ENCODE results near the gene ZFP69B.

The ZFP69B gene

DNA sequence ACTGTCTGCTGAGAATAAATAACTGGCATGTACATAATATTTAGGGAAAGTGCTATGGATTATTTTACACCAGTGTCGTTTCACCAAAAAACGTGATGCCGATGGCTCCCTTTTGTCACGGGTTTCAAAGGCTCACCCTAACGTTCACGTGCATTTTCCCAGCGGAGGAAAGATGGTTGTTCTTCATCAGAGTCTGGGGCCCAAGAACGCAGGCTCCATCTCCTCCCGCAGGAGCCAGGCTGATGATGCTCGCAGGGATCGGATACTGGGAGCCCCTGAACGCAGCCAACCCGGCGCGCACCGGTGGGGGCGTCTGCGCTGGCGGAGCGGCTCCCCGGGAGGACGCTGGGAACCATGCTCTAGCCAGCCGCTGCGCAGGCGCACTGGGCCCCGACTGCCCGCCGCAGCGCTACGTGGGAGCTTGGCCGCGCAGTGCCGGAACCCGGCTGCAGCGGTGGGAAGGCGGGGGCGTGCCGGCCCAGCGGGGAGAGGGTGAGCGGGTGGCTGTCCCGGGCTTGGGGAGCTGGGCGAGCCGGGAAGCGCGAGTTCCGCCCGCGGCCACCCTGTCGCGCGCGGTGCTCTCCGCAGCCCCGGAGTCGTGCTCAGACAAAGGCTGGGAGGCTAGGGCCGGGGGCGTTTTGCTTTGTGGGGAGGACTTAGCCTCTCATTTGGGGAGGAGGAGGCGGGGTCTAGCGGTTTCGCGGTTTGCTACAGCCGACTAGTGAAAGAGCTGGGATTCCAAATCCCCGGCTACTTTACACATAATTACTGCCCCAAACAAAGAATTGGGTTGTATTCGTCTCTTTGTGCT, at the start of gene ZFP69B:
TSS of gene ZFP69B (plus strand) at position 793 of the 811 bp plus-strand sequence. CDS start 486 bp downstream, outside the sequence.
- DNase-seq (ENCODE audit: low spot score), result peak; percentile 87

DNA sequence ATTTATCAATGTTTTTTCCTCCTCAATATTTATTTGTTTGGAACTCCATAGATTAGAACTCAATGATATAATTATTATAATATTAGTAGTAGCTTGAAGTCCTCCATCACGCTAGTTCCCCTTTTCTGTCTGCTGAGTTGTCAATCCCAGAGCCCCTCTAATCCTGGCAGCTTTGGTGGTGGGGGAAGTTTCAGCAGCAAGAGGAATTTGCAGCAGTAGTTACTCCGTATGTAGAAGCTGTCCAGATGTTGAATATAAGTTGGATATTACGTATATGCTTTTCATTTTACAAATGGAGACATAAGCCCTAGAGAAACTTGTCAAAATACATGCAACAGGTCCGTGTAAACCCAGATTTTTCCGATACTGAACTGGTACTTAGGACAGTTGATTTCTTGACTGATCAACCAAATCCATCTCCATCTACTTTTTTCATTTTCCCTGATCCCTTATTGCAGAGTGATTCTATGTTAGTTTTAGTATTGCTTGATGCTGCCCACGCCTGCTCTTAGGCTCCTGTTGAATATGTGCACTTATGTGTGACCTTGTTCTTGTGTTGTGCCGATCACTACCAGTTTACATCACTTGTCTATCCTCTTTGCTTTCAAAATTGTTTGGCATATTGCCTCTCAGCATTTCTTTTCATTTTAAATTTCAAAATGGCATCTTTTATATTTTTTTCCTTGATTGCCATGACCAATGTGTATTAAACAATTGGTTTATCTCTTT, 48.6 kb upstream of the ZFP69B start:
- DNase-seq (ENCODE audit: low spot score), result no peak

GRCh38 chr1:40404670-40405462, 45.4 kb upstream of the ZFP69B start:
- DNase-seq (ENCODE audit: low spot score), result peak; percentile 76

GRCh38 chr1:40405812-40406211, 44.5 kb upstream of the ZFP69B start:
- DNase-seq (ENCODE audit: low spot score), result no peak

DNA sequence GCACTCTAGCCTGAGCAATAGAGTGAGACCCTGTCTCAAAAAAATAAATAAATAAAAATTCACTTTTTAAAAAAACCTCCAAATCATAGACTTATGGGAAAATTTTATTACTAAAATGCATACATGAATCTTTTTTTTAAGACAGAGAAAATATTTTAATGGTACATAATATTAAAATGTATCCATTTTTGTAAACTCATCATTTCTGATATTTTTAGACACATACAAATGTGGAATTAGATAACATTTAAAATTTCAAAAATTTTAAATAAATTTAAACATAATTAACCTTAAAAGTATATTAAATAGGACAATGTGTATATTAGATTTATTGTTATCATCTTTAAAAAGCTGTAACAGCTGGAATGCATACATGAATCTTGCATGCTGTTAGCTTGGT, 42.8 kb upstream of the ZFP69B start:
- no peak for DNase-seq (ENCODE audit: low spot score)

DNA sequence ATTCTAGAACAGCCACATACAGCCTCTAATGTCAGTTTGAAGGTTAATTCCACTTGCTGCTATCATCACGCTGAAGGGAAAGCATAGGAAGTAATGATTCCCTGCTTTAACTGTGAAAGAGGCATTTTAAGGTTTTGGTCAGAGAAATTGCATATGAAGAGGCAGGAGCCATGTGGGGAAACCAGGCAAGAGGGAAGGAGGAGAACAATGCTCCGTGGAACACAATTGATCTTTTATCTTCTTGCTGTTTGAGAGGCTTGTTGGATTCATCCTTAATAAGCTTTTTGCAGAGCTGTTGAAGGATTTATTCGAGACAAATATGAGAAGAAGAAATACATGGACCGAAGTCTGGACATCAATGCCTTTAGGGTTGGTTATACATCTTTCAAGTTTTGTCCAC, 40.8 kb upstream of the ZFP69B start:
- peak; percentile 74 for DNase-seq (ENCODE audit: low spot score)

DNA sequence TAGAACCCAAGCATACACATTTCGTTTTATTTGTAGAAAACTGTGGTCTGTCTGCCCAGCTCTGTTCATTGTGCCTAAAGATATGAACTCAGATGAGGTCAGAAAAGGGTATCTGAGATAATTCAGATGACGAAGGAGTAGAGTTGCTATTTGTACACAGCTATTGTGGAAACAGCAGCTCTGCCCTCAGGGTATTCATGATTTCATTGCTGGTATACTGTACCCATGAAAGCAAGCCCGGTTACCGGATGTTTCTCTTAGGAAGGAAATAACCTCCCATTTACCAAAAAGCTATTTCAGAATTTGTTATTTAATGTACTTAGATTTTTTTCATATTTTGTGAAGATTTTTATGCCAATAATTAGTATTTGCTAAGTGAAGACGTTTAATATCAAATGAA, 39.0 kb upstream of the ZFP69B start:
- DNase-seq (ENCODE audit: low spot score), result no peak

DNA sequence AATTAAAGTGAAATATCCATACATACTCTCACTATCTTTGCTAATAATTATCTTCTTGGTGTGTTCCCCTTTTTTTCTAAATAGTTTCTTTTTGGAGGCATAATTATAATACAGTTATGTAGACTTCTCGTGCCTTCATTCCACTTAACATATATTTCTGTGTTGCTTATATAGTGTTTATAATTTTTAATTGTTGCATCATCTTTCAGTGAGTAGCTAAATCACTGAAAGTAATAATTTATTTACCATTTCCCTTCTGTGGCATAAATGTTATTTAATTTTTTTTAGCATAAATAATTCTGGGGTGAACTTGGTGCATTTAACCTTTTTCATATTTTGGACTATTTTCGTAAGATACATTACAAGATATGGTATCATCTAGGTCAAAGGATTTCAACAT, 38.4 kb upstream of the ZFP69B start:
- DNase-seq (ENCODE audit: low spot score), result no peak

DNA sequence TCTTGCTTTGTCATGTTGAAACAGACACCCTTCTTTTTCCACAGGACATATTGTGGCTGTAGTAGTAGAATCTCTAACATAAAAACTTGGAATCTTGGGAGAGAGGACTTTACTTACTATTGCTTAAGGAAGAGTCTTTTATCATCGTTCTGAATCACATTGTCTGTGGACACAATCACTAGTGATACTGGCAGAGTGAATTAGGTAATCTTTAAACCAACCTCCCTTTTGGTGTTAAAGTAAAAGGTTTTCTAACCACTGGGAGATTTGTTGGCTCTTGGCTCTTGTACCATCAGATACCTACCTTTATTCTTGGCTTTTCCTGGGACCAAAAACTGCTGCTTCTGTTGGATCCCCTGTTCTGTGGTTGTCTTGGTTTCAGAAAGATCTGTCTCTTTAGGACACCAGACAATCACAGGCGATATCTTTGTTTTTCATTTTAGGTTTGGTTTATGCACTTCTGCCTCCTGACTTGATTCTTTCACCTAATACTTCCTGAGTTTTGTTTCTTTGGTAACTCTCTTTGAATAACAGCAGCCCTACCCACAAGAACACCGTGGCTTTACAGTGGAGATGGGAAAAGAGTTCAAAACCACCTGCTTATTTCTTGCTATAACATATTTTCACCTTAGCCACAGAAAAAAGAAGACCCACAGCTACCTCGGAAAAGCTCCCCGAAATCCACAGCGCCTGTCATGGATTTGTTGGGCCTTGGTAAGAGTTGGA, 36.6 kb upstream of the ZFP69B start:
- no peak for DNase-seq (ENCODE audit: low spot score)

DNA sequence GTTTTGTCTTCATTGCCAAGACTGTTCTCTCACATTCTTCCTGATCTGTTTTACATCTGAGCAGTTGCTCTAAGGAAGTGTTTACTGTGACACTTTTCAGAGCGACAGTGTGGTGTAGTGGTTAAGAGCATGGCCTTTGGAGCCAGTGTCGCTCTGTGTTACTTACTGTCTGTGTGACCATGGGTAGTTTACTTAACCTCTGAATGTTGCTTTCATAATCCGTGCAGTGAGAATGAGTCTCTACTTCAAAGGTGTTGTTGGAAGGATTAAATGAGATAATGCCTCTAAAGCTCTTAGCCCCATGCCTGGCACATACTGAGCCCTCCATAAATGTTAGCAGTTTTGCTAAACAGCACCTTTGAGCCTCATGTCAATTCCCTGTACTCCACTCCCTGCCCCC, 35.9 kb upstream of the ZFP69B start:
- no peak for DNase-seq (ENCODE audit: low spot score)

- DNase-seq (ENCODE audit: low spot score), result no peak
Observed at GRCh38 chr1:40416709-40417108, 33.6 kb upstream of the ZFP69B start.

GRCh38 chr1:40421431-40422384, 28.6 kb upstream of the ZFP69B start:
- peak; percentile 80 for DNase-seq (ENCODE audit: low spot score)

DNA sequence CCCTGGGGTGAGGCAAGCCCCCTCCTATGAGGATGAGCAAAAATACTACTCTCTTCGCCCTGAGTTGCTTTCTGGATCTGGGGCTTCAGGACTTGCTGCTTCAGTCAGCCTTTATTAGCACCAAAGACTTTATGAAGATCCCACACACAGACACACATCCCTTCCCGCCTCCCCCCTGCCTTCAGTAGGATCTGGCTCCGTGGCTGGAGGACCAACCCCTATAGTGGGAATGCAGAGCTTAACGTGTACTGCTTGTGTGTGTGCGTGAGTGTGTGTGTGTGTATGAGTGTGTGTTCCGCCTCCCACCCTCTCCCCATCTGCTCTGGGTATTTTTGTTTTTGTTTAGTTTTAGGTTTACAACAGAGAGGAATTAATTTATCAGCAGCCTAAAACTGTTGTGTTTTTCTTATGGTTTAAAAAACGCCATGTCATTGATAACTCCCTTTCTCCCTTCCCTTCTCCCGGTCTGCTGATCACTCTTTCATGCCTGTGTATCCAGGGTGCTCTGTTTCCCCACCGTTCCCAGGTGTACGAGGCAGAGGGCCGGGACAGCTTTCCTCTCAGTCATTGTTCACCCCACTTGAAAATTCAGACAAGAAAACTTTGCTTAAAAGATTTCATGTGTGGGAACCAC, 27.5 kb upstream of the ZFP69B start:
- DNase-seq (ENCODE audit: low spot score), result no peak

DNA sequence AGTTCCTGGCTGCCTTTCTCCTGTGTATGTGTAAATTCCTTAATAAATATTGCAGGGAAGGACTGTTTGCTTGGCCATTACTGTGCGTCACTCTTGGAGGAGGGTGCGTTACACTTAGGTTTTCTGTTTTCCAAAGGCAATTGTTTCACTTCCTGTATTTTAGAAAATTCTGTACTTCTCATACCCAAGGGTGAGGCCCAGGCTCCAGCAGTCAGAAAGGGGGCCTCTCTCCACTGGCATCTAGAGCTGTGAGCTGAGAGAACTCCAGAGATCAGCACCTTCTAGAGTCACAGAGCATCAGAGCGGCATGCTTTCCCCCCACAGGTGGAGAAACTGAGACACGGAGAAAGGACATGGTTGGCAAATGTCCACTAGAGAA, 27.0 kb upstream of the ZFP69B start:
- DNase-seq (ENCODE audit: low spot score), result no peak

GRCh38 chr1:40423951-40424618, 26.2 kb upstream of the ZFP69B start:
- DNase-seq (ENCODE audit: low spot score), result no peak

DNA sequence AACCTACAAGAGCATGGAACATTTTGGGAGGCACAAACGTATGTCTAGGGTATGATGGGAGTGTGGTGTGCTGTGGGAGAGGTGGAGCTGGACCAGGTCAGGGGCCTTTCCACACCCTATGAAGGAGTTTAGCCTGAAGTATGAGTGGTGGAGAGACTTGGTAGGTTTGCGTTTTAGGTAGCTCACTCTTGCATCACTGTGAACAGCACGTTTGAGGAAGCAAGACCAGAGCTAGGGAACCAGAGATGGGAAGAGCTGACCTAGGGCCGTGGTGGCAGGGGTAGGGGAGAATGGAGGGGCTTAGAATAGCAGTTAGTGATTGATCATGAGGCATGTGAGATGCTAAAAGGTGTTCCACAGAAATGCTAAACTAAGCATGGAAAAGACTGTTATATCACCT, 25.1 kb upstream of the ZFP69B start:
- DNase-seq (ENCODE audit: low spot score), result no peak

DNA sequence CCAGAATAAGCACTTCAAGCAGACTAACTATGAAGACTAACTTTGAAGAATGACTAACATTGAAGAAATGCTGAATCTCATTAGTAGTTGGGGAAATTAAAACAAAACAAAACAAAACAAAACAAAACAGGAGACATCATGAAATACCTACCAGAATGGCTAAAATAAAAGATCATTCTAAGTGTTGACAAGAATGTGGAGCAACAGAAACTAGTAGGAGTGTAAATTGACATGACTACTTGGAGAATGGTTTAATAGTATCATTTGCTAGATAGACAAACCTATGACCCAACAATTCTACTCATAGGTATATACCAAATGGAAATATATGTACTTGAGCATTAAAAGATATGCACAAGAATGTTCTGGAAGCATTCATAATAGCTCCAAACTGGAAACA, 18.9 kb upstream of the ZFP69B start:
- DNase-seq (ENCODE audit: low spot score), result no peak

- no peak for DNase-seq (ENCODE audit: low spot score)
Observed at GRCh38 chr1:40432644-40433390, 17.5 kb upstream of the ZFP69B start.

DNA sequence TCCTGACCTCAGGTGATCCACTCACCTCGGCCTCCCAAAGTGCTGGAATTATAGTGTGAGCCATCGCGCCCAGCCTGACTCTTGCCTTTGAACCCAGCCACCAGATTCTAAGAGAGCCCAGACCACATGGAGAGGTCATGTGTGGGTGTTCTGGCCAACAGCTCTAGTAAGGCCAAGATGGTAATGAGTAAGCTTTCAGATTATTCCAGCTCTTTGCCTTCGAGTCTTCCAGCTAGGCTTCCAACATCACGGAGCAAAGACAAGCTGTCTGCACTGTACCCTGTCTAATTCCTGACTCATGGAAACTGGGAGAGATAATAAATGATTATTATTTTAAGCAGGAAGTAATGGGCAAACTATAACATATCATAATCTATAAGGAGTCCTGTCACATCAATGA, 14.8 kb upstream of the ZFP69B start:
- DNase-seq (ENCODE audit: low spot score), result no peak

Measured in globus pallidus (tissue), 1 donor.